Epidermal melanocyte (primary cell): ENCODE data around the gene TSC1.

Experiments used
- DNase-seq: peaks from one replicate; pipeline ENCODE4 v3.0.0; 2011; ENCODE audit warnings: low spot score; ENCODE audit not compliant: insufficient read length

The TSC1 gene

GRCh38 chr9:132863096-132863495 is 81.3 kb downstream of the TSC1 start:
- no peak for DNase-seq

- no peak for DNase-seq
Observed at GRCh38 chr9:132862533-132862932, 81.9 kb downstream of the TSC1 start.

- DNase-seq, result no peak
Observed at GRCh38 chr9:132861666-132862065, 82.8 kb downstream of the TSC1 start.

GRCh38 chr9:132858751-132859150 is 85.7 kb downstream of the TSC1 start:
- DNase-seq, result no peak

- no peak for DNase-seq
Observed at GRCh38 chr9:132857616-132858342, 86.6 kb downstream of the TSC1 start.

GRCh38 chr9:132857031-132857430 is 87.4 kb downstream of the TSC1 start:
- no peak for DNase-seq

GRCh38 chr9:132855904-132856303 is 88.5 kb downstream of the TSC1 start:
- no peak for DNase-seq

- no peak for DNase-seq
Observed at GRCh38 chr9:132854832-132855231, 89.6 kb downstream of the TSC1 start.

GRCh38 chr9:132853482-132853881 is 90.9 kb downstream of the TSC1 start:
- no peak for DNase-seq

GRCh38 chr9:132849185-132849706 is 95.2 kb downstream of the TSC1 start:
- DNase-seq, result no peak

GRCh38 chr9:132846918-132847515 is 97.4 kb downstream of the TSC1 start:
- no peak for DNase-seq

GRCh38 chr9:132846109-132846917 is 98.1 kb downstream of the TSC1 start:
- DNase-seq, result no peak

- peak; percentile 7 for DNase-seq
Observed at GRCh38 chr9:132842124-132843044, 102.0 kb downstream of the TSC1 start.
